Activated T-cell treated with anti-CD3 and anti-CD28 coated beads, Interleukin-2, amount 50 U/mL, for 1 hour (primary cell): Measurements from ENCODE around the gene MORN3.
"Not testable (repeated sequence)": the region's sequence is repeated elsewhere in the genome, so short reads cannot be mapped to it uniquely, and the experiment has no call there.

ENCODE experiments used
- DNase-seq: peaks from one replicate; pipeline ENCODE4 v3.0.0-alpha.2; 2020

The MORN3 gene

DNA sequence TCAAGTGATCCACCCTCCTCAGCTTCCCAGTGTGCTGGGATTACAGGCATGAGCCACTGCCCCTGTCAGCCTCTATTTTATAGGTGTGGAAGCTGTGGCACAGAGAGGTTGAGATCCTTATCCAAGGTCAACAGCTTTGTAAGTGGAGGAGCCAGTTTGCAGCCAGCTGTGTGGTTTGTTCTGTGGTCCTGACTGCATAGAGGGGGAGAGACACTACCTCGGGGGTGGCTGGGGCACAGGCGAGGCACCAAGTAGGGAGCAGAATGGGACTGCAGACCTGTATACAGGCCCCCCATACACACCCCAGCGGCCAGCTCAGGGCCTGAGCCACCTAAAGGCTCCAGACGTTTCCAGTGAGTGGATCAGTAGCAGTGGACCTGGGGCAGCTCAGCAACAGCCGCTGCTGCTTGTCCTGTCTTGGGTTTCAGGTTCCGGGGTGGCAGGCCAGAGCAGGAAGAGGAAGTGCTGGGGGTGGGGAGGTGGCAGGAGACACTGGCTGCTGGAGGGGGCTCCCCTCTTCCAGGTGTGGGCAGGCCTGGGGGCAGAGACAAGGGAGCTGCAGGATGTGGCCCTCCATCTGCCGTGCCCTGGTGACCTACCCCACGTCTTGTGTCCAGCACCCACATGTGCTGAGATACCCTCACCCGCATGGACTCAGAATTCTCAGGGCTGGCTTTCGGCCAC lies 32.1 kb downstream of the MORN3 start:
- peak; percentile 50 for DNase-seq

- DNase-seq, result no peak
Observed at GRCh38 chr12:121634836-121635235, 34.6 kb downstream of the MORN3 start.

GRCh38 chr12:121633833-121634196 lies 35.6 kb downstream of the MORN3 start:
- not testable (repeated sequence) for DNase-seq

DNA sequence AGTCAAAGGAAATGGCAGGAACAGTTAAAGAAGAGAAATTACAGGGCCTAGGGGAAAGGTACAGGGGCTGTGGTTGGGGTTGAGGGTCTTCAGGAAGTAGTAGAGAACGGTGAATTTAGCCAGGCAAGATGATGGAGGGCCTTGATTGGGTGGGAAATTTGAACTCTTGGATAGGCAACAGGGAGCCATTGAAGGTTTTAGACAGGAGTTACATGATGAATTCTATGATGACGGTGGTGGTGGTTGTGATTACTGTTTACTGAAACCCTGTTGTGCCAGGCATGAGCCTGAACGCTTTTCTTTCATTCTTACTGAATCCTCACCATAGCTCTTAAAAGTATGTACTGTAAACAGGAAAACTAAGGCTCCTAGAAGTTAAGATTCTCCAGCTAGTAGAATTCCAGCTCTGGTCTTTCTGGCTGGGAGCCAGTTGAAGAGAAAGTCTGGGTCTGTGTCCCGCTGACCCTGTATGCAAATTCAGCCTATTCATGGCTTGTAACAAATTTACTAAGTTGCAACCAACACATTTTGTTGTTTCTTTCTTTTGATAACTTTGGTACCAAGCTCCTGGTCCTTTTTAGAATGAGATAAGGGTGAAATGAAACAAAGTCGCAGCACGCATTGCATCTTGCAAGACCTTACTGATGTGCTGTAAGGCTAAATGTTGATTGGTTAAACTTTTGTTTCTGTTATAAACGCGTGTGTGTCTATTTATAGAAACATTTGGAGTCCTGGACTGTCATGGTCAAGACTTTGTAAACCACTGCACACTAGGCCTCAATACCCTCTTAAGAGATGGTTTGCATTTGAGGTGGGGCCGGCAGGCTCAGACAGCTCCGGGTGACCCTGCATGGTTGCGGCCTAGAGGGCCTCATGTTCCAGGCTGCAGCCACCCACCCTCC lies 37.1 kb downstream of the MORN3 start:
- no peak for DNase-seq

GRCh38 chr12:121630791-121631355 lies 38.6 kb downstream of the MORN3 start:
- DNase-seq, result no peak

- DNase-seq, result no peak
Observed at GRCh38 chr12:121628536-121628935, 40.9 kb downstream of the MORN3 start.

GRCh38 chr12:121628037-121628436 lies 41.4 kb downstream of the MORN3 start:
- no peak for DNase-seq

- peak; percentile 87 for DNase-seq
Observed at GRCh38 chr12:121626853-121627640, 42.4 kb downstream of the MORN3 start.

- DNase-seq, result peak; percentile 99
Observed at GRCh38 chr12:121626087-121626852, 43.2 kb downstream of the MORN3 start, which contains the start of gene ORAI1. Gene ORAI1, plus strand, starts transcription at chr12:121626530.

GRCh38 chr12:121620333-121620891 lies 49.0 kb downstream of the MORN3 start:
- no peak for DNase-seq

GRCh38 chr12:121618659-121619233 lies 50.7 kb downstream of the MORN3 start:
- DNase-seq, result no peak

DNA sequence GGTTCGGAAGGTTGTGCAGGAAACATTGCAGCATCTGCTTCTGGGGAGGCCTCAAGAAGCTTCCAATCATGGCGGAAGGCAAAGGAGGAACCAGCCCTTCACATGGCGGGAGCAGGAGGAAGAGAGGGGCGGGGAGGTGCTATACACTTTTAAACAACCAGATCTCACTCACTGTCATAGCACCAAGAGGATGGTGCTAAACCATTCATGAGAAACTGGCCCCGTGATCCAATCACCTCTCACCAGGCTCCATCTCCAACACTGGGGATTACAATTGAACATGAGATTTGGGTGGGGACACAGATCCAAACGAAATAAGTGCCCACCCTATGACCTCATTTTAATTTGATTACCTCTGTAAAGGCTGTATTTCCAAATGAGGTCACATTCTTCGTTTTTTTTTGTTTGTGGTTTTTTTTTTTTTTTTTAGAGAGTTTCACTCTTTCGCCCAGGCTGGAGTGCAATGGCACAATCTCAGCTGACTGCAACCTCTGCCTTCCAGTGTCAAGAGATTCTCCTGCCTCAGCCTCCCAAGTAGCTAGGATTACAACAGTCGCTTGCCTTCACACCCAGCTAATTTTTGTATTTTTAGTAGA lies 54.5 kb downstream of the MORN3 start:
- DNase-seq, result no peak

GRCh38 chr12:121613462-121613861 lies 56.0 kb downstream of the MORN3 start:
- DNase-seq, result no peak

DNA sequence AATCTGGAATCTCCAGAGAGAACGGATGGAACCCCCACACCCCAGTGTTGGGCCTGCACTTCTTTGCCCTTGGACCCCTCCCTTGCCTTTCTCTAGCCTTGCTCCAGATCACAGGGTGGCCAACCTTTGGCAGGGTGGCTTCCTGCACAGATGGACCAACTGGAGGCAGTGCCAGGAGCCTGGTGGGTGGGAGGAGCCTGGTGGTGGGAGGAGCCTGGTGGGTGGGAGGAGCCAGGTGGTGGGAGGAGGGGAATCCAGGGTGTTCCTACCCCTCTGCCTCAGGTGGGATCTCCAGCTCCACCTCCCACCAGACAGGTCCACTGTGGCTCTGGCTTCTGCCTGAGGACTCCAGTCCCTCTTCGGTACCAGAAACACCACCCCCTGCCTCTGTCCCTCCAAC lies 58.1 kb downstream of the MORN3 start:
- DNase-seq, result no peak

DNA sequence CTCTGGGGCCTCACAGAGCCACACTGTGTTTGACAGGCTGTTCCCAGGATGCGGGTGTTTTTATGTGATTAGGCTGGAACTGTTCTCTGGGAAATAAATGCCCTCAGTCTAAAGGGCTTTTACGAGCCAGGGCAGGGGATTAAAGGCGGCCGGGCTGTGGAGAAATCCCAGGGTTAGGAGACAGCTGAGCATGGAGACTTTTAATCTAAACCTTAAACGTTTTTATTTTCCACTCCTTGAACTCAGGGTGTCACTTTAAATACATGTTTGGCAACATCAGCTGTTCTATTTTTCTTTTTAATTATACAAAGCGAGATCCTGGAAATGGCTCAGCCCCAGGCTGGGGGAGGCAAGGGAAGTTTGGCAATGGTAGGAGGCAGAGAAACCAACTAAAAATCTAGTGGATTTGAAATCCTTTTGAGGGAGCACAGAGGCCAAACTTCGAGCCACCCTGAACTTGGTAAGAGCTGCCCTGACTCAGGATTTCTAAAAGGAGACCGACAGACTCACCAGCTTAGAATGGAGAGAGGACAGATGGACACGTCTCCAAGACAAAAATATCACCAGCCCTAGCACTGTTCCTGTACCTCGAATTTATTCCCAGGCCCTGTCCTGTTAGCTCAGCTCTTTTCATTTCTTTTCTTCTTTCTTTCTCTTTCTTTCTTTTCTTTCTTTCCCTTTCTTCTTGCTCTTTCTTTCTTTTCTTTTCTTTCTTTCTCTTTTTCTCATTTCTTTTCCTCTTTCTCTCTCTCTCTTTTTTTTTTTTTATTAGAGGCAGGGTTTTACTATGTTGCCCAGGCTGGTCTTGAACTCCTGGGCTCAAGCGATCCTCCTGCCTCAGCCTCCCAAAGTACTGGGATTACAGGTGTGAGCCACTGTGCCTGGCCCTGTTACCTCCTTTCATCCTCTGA lies 59.0 kb downstream of the MORN3 start:
- no peak for DNase-seq

GRCh38 chr12:121608301-121608700 lies 61.2 kb downstream of the MORN3 start:
- no peak for DNase-seq

DNA sequence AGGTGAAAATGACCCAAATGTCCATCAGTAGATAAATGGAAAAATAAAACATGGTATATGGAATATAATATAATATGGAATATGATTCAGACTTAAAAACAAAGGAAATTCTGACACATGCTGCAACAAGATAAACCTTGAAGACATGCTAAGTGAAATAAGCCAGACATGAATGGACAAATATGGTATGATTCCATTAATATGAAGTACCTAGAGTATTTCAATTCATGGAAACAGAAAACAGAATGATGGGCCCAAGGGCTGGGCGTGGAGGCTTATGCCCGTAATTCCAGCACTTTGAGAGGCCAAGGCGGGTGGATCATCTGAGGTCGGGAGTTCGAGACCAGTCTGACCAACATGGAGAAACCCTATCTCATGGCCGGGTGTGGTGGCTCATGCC lies 65.9 kb downstream of the MORN3 start:
- no peak for DNase-seq

GRCh38 chr12:121602766-121603165 lies 66.7 kb downstream of the MORN3 start:
- DNase-seq, result no peak

DNA sequence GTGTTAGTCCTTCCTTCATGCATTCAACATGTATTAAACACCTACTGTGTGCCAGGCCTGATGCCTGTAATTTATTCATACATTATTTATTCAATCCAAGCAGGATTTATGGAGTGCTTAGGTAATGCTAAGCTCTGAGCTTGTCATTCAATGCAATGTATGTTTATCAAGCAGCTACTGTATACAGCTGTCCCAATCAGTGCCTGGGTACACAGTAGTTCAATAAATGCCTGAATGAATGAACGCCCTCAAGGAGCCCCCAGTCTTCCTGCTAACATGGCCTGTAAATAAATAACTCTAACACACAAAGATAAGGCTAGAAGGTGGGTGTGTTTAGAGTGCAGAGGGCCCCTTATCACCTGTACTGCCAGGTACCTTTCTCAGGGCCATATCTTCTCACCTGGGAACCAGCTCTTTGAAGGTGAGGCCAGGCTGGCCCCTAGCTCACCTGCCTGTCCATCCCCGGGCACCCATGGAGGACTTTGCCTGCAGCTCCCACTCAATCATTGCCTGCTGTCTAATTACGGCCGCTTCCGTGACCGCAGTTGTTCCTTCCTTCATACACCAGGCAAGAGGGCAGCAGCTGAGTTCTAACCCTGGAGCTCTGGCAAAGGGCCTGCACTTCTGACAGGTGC lies 68.6 kb downstream of the MORN3 start:
- DNase-seq, result no peak
